Uterus (tissue), 4 donors: ENCODE data around the gene SMAP2. TPM values are rescaled to one million over a fixed set of nuclear protein-coding genes. Genes with fewer than 3 reads are reported as not detected.
"Not testable (repeated sequence)": the region's sequence is repeated elsewhere in the genome, so short reads cannot be mapped to it uniquely, and the experiment has no call there.

ENCODE experiments used
- DNase-seq, 2 donors: peaks; one replicate each; pipeline ENCODE4 v3.0.0-alpha.2; 2019 to 2020
- H3K27ac ChIP-seq, 2 donors: fragments of 200-600 bp; sonication (generic); 1 replicate in 1 of 2; 2 replicates in 1 of 2; pipeline ENCODE4 v1.5.1; 2016 to 2018
- H3K27me3 ChIP-seq, 2 donors: fragments of 200-600 bp; sonication (generic); one replicate each; pipeline ENCODE4 v1.5.1; 2018 to 2019; ENCODE audit warnings: control low read depth in 1 of 2
- H3K36me3 ChIP-seq, 2 donors: fragments of 200-600 bp; sonication (generic); one replicate each; pipeline ENCODE4 v1.5.1; 2019; ENCODE audit warnings: control low read depth in 1 of 2
- H3K4me1 ChIP-seq, 2 donors: fragments of 200-600 bp; sonication (generic); one replicate each; pipeline ENCODE4 v1.5.1; 2018 to 2019; ENCODE audit warnings: control low read depth in 1 of 2
- H3K4me3 ChIP-seq, 2 donors: fragments of 200-600 bp; sonication (generic); 1 replicate in 1 of 2; 2 replicates in 1 of 2; pipeline ENCODE4 v1.5.1; 2018 to 2019; ENCODE audit warnings: mild to moderate bottlenecking in 1 of 2
- H3K9me3 ChIP-seq, 2 donors: fragments of 200-600 bp; sonication (generic); one replicate each; pipeline ENCODE4 v1.5.1; 2019; ENCODE audit warnings: control low read depth in 1 of 2
- CTCF ChIP-seq, 4 experiments: fragments of 200-600 bp in 2 of 4; fragments of 450-650 bp in 2 of 4; sonication (generic) in 2 of 4; IDR thresholded peaks; one replicate each; pipeline ENCODE4 v1.5.1; 2016 to 2019; ENCODE audit warnings: antibody characterized with exemption in 4 of 4, mild to moderate bottlenecking in 2 of 4, moderate library complexity in 1 of 4
- POLR2A ChIP-seq, 2 donors: fragments of 450-650 bp; IDR thresholded peaks; one replicate each; pipeline ENCODE4 v1.6.1; 2016; ENCODE audit warnings: antibody characterized with exemption in 2 of 2, mild to moderate bottlenecking in 1 of 2, moderate library complexity in 1 of 2
- intact Hi-C: fragments of 100-400 bp; cut with DNase I; formaldehyde crosslinking; loops from one replicate; pipeline ENCODE4 v1.15.1; 2023; ENCODE audit warnings: low total_unique reads
- total RNA-seq, 4 donors: library from RNA; depleted of rRNA in 3 of 4; stranded (reverse); fragments of >200 nt in 3 of 4; gene quantifications; one replicate each; pipeline versions ENCODE4 v1.1.0 to v1.2.4, GENCODE V29; 2014 to 2023
- donor health status: DM: yes; HTN: yes; CAD: no.

The SMAP2 gene
- total RNA-seq, 4 donors from 2014 or later, result 11.1 to 24.8 (median 18.6) TPM

- no peaks in the 10 kb centered on the region for H3K36me3 ChIP-seq
- no peak for TF ChIP-seq CTCF (IDR thresholded peaks at IDR 0.05)
- TF ChIP-seq POLR2A (IDR thresholded peaks at IDR 0.05), result no peak
- H3K4me1 ChIP-seq, result no peaks in the 10 kb centered on the region
- intact Hi-C loops, result no loop called here
- H3K27me3 ChIP-seq, result no peaks in the 10 kb centered on the region
- peak overlapping the region; percentile 71 to 72 for H3K27ac ChIP-seq
- no peak overlapping the region for H3K4me3 ChIP-seq
- H3K9me3 ChIP-seq, result no peaks in the 10 kb centered on the region
- no peak for DNase-seq
These were observed 10.9 kb downstream of the SMAP2 start for GRCh38 chr1:40384413-40384762.

GRCh38 chr1:40384887-40385286 lies 11.4 kb downstream of the SMAP2 start:
- no peaks in the 10 kb centered on the region for H3K9me3 ChIP-seq
- H3K36me3 ChIP-seq, result no peaks in the 10 kb centered on the region
- intact Hi-C loops, result no loop called here
- no peak overlapping the region for H3K4me3 ChIP-seq
- peak overlapping the region; percentile 71 to 72 for H3K27ac ChIP-seq
- no peaks in the 10 kb centered on the region for H3K27me3 ChIP-seq
- TF ChIP-seq CTCF (IDR thresholded peaks at IDR 0.05) (no peak), POLR2A (IDR thresholded peaks at IDR 0.05) (no peak)
- no peak for DNase-seq
- no peaks in the 10 kb centered on the region for H3K4me1 ChIP-seq

- no peak overlapping the region for H3K4me3 ChIP-seq
- TF ChIP-seq POLR2A (IDR thresholded peaks at IDR 0.05) (no peak), CTCF (IDR thresholded peaks at IDR 0.05) (no peak)
- H3K36me3 ChIP-seq, result no peaks in the 10 kb centered on the region
- H3K27ac ChIP-seq, result peak overlapping the region; percentile 71 to 72
- DNase-seq, result no peak
- H3K4me1 ChIP-seq, result peaks cover 0 to 2% of the 10 kb centered on the region in 2 donors
- no peaks in the 10 kb centered on the region for H3K9me3 ChIP-seq
- intact Hi-C loops, result no loop called here
- no peaks in the 10 kb centered on the region for H3K27me3 ChIP-seq
These were observed 12.2 kb downstream of the SMAP2 start for GRCh38 chr1:40385437-40386358.

- Histone ChIP-seq H3K27ac (peak overlapping the region; percentile 71 to 72), H3K9me3 (no peaks in the 10 kb centered on the region), H3K4me3 (no peak overlapping the region), H3K27me3 (no peaks in the 10 kb centered on the region), H3K4me1 (peaks cover 0 to 5% of the 10 kb centered on the region in 2 donors), H3K36me3 (no peaks in the 10 kb centered on the region)
- intact Hi-C loops, result no loop called here
- no peak for DNase-seq
- TF ChIP-seq CTCF (IDR thresholded peaks at IDR 0.05), result no peak
These were observed 12.8 kb downstream of the SMAP2 start for GRCh38 chr1:40386359-40386723.

GRCh38 chr1:40386796-40387195 lies 13.3 kb downstream of the SMAP2 start:
- no peak for DNase-seq
- H3K4me1 ChIP-seq, result peaks cover 0 to 5% of the 10 kb centered on the region in 2 donors
- no peaks in the 10 kb centered on the region for H3K36me3 ChIP-seq
- no peaks in the 10 kb centered on the region for H3K9me3 ChIP-seq
- intact Hi-C loops, result no loop called here
- H3K27ac ChIP-seq, result peak overlapping the region; percentile 71 to 72
- TF ChIP-seq POLR2A (IDR thresholded peaks at IDR 0.05) (no peak), CTCF (IDR thresholded peaks at IDR 0.05) (no peak)
- no peaks in the 10 kb centered on the region for H3K27me3 ChIP-seq
- no peak overlapping the region for H3K4me3 ChIP-seq

GRCh38 chr1:40387381-40388306 lies 14.1 kb downstream of the SMAP2 start:
- H3K4me3 ChIP-seq, H3K4me1 ChIP-seq, H3K36me3 ChIP-seq, DNase-seq, intact Hi-C loops, H3K27me3 ChIP-seq, H3K9me3 ChIP-seq: not testable (repeated sequence)
- peak overlapping the region; percentile 40 to 72 for H3K27ac ChIP-seq

GRCh38 chr1:40388456-40389321 lies 15.2 kb downstream of the SMAP2 start:
- H3K27me3 ChIP-seq, DNase-seq, H3K4me1 ChIP-seq, H3K9me3 ChIP-seq, H3K4me3 ChIP-seq, intact Hi-C loops, H3K36me3 ChIP-seq: not testable (repeated sequence)
- H3K27ac ChIP-seq, result peak overlapping the region in 1 of 2 donors; percentile 13
